Measurements from ENCODE around the gene FHIT.

FHIT gene

GRCh38 chr3:60399861-60400845, 851.1 kb downstream of the FHIT start:
- DNase-seq (ENCODE audit: low spot score), result no peak

DNA sequence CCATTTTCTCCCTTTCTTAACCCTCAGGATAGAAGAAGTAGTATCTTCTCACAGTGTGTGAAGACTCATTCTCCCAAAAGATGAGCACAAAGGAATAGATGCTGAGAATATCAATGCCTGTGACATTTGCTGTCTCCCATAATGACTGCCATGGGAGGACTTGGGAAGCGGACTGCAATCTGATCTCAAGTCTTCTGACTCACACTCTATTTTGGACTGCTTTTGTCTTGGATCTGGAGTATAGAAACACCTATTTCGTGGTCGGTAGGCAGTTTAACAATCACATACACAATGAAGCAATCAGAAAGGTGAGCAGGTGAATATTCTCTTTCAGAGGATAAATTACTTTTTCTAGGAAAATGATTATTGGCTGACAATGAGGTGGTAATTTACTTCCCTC, 852.0 kb downstream of the FHIT start:
- DNase-seq (ENCODE audit: low spot score), result no peak

- DNase-seq (ENCODE audit: low spot score), result no peak
These were observed 856.0 kb downstream of the FHIT start for GRCh38 chr3:60395173-60395762.

DNA sequence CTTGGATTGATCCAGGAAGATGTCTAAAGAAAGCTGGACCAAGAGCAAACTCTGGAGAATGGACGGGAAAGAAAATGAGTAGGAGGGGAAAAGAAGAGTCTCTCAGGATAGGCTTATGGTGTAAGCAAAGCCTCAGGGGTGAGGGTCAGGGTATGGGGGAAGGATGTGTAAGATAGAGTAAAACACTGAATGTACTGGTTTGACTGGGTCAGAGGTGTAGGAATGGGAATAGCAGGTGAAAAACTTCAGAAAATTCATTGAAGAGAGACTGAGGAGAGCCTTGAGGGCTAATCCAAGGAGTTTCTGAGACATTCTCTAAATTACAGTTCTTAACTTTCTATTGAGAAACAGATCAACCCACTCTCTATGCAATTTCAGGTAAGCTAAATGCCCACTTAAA, 857.3 kb downstream of the FHIT start:
- DNase-seq (ENCODE audit: low spot score), result no peak

DNA sequence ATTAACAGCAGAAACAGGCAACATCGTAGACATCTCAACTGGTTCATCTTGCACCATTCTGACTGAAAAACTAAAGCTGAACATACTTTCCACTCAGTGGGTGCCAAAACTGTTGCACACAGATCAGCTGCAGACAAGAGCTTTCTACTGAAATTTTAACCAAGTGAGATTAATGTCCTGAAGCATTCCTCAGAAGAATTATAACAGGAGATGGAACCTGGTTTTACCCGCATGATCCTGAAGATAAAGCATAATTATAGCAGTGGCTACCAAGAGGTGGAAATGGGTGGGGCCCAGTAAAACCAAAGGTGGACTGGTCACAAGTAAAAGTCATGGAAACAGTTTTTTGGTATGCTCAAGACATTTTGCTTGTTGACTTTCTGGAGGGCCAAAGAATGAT, 858.8 kb downstream of the FHIT start:
- no peak for DNase-seq (ENCODE audit: low spot score)

DNA sequence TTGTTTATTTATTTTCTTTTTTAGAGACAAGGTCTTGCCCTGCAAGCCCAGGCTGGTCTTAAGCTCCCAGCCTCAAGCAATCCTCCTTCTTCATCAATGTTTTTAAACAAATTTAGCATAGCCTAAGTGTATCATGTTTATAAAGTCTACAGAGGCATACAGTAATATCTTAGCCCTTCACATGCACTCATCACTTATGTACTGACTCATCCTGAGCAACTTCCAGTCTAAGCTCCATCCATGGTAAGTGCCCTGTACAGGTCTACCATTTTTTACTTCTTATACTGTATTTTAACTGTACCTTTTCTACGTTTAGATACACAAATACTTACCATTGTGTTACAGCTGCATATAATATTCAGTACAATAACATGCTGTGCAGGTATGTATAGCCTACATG, 860.0 kb downstream of the FHIT start:
- DNase-seq (ENCODE audit: low spot score), result no peak

DNA sequence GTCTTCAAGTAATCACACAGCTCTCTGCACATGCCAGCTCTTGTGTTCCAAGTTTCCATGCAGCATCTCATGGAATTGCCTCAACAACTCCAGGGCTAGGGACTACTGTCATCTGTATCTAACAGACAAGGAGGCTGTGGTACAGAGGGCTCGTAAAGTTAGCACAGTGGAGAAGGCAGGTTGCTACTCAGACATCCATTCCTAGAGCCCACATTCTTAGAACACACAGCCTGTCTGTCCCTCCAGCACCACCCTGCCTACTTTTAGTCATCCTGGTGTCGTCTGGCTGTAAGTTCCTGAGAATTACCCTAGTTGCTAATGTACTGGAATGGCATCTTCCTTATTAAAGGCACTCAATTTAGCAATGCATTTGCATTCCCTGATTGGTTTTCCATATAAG, 862.5 kb downstream of the FHIT start:
- DNase-seq (ENCODE audit: low spot score), result no peak

GRCh38 chr3:60386306-60386705, 864.9 kb downstream of the FHIT start:
- no peak for DNase-seq (ENCODE audit: low spot score)

- no peak for DNase-seq (ENCODE audit: low spot score)
These were observed 866.9 kb downstream of the FHIT start for GRCh38 chr3:60384341-60384740.

GRCh38 chr3:60383345-60383744, 867.9 kb downstream of the FHIT start:
- no peak for DNase-seq (ENCODE audit: low spot score)

GRCh38 chr3:60366486-60366885, 884.8 kb downstream of the FHIT start:
- DNase-seq (ENCODE audit: low spot score), result no peak

- no peak for DNase-seq (ENCODE audit: low spot score)
These were observed 885.9 kb downstream of the FHIT start for GRCh38 chr3:60365360-60365759.

DNA sequence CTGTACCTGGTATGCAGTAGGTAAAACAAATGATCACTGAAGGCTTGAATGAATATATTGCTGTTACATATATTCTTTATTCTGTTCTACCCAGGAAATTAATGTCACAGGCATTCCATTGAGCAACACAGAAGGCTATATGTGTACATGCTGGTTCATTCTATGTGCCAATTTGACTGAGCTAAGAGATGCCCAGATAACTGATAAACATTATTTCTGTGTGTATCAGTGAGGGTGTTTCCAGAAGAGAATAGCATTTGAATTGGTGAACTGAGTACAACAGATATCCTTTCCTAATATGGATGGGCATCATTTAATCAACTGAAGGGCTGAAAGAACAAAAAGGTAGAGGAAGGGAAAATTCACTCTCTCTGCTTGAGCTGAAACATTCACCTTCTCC, 886.8 kb downstream of the FHIT start:
- no peak for DNase-seq (ENCODE audit: low spot score)

GRCh38 chr3:60363817-60364216, 887.4 kb downstream of the FHIT start:
- no peak for DNase-seq (ENCODE audit: low spot score)

DNA sequence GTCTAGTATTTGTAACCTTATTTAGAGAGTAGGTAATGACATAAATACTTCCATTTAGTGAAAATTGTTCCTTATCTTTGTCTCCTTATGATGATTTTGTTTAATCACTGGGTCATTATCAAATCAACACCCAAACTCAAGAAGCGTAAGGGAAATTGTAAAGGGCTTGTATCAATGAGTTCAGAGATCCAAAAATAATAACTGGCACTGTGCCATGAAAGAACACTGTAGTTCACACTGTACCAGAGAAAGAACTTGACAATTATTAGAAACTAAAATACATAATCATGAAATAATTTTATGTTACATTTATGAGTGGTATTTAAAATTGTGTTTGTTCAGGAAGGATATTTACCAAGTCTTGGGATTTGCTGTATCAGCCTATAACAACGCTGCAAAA, 895.4 kb downstream of the FHIT start:
- no peak for DNase-seq (ENCODE audit: low spot score)

DNA sequence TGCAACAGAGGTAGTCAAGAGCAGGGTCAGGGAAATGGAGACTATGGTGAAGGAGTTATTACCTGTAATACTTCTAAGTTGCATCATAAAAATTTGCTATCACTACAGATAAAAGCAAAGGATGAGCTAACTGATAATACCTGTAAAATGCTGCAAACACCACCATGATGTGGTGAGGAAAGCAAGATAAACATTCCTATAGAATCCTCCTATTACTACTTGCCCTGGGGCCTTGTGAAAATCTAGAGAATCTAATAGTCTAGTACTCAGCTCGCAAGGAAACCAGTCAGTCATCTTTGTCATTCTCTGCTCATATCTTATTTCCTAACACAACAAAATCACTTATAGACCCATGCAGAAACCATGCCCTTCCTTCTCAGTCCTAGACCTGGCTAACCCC, 899.8 kb downstream of the FHIT start:
- no peak for DNase-seq (ENCODE audit: low spot score)

DNA sequence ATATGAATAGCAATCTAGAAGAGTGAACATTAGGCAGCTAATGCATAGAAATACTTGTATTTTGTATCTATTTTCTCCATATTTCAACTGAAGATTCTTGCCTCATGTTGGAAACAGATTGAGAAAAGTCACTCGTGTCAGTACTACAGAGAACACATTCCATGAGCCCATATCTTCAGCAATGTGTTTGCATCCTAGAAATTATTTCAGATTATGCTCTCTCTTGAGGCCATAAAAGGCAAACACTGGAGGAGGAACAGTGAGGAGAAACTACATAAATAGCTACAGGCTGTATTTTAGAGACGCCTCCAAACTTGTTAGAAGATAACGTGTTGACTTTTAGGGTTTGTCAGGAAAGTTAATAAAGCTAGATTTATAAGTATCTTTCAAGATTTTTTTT, 906.9 kb downstream of the FHIT start:
- no peak for DNase-seq (ENCODE audit: low spot score)

GRCh38 chr3:60343831-60344230, 907.4 kb downstream of the FHIT start:
- DNase-seq (ENCODE audit: low spot score), result no peak

GRCh38 chr3:60339304-60339703, 911.9 kb downstream of the FHIT start:
- DNase-seq (ENCODE audit: low spot score), result no peak

DNA sequence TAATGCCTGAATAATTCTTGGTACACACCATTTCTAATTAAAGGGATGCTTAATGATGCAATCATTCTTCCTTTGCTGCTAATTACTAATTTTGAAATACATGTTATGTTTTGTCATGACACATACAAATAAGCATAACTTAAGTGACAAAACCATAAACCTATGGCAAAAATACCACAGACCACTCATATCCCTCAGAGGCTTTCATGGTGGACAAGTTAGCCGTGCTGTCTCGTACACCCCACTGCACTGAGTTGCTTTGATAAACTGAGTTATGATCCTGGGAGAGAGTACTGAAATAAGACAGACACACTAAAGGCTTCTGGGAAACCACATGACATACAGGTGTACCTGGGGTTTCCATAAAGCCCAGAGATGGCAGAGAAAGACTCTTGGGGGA, 913.8 kb downstream of the FHIT start:
- DNase-seq (ENCODE audit: low spot score), result no peak

DNA sequence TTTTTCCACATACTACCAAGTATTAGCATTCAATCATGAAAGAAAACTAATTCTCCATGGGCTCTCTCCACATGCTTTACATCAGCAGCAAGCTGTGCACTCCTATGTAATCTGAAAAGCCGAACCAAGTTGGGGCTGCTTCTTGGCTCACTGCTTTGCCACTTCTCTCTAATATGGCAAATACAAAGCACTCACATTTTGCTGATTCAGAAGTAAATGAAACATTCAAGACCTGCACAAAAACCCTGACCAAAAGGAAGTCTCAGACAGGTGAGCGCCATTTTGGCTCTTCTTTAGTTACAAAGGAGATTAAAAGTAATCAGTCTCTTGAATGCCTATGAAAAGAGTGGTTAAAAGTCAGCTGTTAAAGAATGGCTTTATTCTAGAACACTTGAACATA, 915.2 kb downstream of the FHIT start:
- DNase-seq (ENCODE audit: low spot score), result no peak

GRCh38 chr3:60333710-60334109, 917.5 kb downstream of the FHIT start:
- no peak for DNase-seq (ENCODE audit: low spot score)

DNA sequence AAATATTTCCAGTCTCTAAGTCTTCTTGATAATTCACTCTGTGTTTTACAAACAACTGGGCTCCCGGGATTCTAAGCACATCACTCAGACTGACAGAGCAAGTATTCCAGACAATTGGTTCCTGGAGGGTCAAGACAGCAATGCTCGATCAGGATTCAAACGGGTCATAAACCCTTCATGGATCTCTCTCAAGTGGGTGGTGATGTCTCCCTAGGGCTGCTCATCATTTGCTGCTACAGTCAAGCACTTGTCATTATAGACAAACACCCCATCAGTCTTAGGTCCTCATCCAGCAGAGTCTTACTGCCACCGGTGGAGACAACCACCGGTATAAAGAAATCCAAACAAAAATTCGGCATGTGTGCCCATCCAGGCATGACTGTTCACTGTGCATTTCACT, 921.1 kb downstream of the FHIT start:
- DNase-seq (ENCODE audit: low spot score), result no peak
